K562 (cell line): ENCODE data around the gene KCNG3. TPM values are rescaled to one million over a fixed set of nuclear protein-coding genes. Genes with fewer than 3 reads are reported as not detected.

Experiments
- ATF7 ChIP-seq: fragments of 450-650 bp; IDR thresholded peaks from 2 replicates; pipeline ENCODE4 v1.7.1; 2014; ENCODE audit warnings: mild to moderate bottlenecking, moderate library complexity
- BRCA1 ChIP-seq, 2 experiments: fragments of 450-650 bp in 1 of 2; sonication (generic) in 1 of 2; formaldehyde crosslinking in 1 of 2; IDR thresholded peaks; 2 replicates each; pipeline versions ENCODE4 v1.5.0 to v1.6.1; 2017 to 2020; ENCODE audit warnings: mild to moderate bottlenecking in 1 of 2, missing genetic modification reagents in 1 of 2
- CREB1 ChIP-seq, 2 experiments: sonication (generic) in 1 of 2; formaldehyde crosslinking in 1 of 2; IDR thresholded peaks; 2 replicates each; pipeline versions ENCODE4 v1.6.1 to v1.8.0; 2012 to 2022; ENCODE audit warnings: inconsistent platforms in 1 of 2, mild to moderate bottlenecking in 1 of 2, missing genetic modification reagents in 1 of 2, moderate library complexity in 1 of 2
- EP300 ChIP-seq: IDR thresholded peaks from 2 replicates; pipeline ENCODE4 v1.6.1; 2012; ENCODE audit warnings: low read length, improper control_type of control experiment
- FOXA3 ChIP-seq, 2 experiments: fragments of 450-650 bp in 1 of 2; sonication (generic) in 1 of 2; formaldehyde crosslinking; IDR thresholded peaks in 1 of 2; conservative IDR thresholded peaks in 1 of 2; 2 replicates each; pipeline versions ENCODE4 v1.4.0 to v1.8.0; 2020 to 2022; ENCODE audit warnings: mild to moderate bottlenecking in 2 of 2, missing genetic modification reagents in 1 of 2
- GABPB2 ChIP-seq: fragments of 250-450 bp; sonication (Bioruptor Pico); conservative IDR thresholded peaks from 2 replicates; pipeline ENCODE4 v1.5.1; 2021; ENCODE audit warnings: mild to moderate bottlenecking
- HMBOX1 ChIP-seq: sonication (generic); IDR thresholded peaks from 2 replicates; pipeline ENCODE4 v1.6.1; 2016
- MCM7 ChIP-seq, 2 experiments: fragments of 450-650 bp; IDR thresholded peaks; 2 replicates each; pipeline ENCODE4 v1.6.1; 2016 to 2018
- MYC ChIP-seq, 2 experiments: fragments of 250-450 bp in 1 of 2; sonication (Bioruptor Pico) in 1 of 2; IDR thresholded peaks; 2 replicates each; pipeline versions ENCODE4 v1.5.1 to v1.6.1; 2012 to 2021; ENCODE audit warnings: low read depth in 2 of 2, borderline replicate concordance in 1 of 2, improper control_type of control experiment in 1 of 2, low read length in 1 of 2, mild to moderate bottlenecking in 1 of 2, moderate library complexity in 1 of 2
- PCBP1 ChIP-seq: fragments of 200-400 bp; formaldehyde crosslinking; IDR thresholded peaks from 2 replicates; pipeline ENCODE4 v1.6.1; 2018; ENCODE audit warnings: mild to moderate bottlenecking, low read depth, low read length; ENCODE audit not compliant: poor library complexity, severe bottlenecking
- SRSF9 ChIP-seq: fragments of 200-400 bp; formaldehyde crosslinking; IDR thresholded peaks from 2 replicates; pipeline ENCODE4 v1.6.1; 2017; ENCODE audit warnings: low read depth, low read length, borderline replicate concordance
- polyA plus RNA-seq, 8 experiments: library from polyadenylated mRNA; depleted of rRNA in 4 of 8; stranded (reverse) in 5 of 8; unstranded in 3 of 8; fragments of >200 nt; fragmentation: Nextera tagmentation in 2 of 8; fragmentation: Illumina TruSeq in 1 of 8; extraction: Ambion mirVana in 2 of 8; extraction: Trizol in 1 of 8; gene quantifications; 2 replicates each; pipeline versions ENCODE4 v1.2.1 to v1.2.3, GENCODE V29; 2011 to 2014; ENCODE audit warnings: inconsistent platforms in 1 of 8, missing spikeins in 1 of 8
- total RNA-seq, 7 experiments: library from RNA; depleted of rRNA in 6 of 7; stranded (reverse); fragments of >200 nt in 6 of 7; fragmentation: Illumina TruSeq in 2 of 7; extraction: Trizol in 2 of 7; gene quantifications; 2 replicates each; pipeline versions ENCODE4 v1.2.1 to v1.2.3, GENCODE V29; 2011 to 2021; ENCODE audit warnings: low replicate concordance in 1 of 7
- TF ChIP-seq, protein P1 (sequence below): fragments of 450-650 bp; formaldehyde crosslinking; IDR thresholded peaks from 2 replicates; pipeline ENCODE4 v1.4.0; 2020; ENCODE audit warnings: mild to moderate bottlenecking

The KCNG3 gene
- total and polyA plus RNA-seq, 9 of the 15 experiments (the other 6 are each of a cell fraction or from before 2014, with no cell fraction given) = not detected

GRCh38 chr2:42429352-42429751, 64.4 kb downstream of the KCNG3 start (continued):
- TF ChIP-seq HMBOX1 (no peak), EP300 (no peak), FOXA3 (CRISPR knock-in tag; conservative IDR thresholded peaks at IDR 0.05 in 1 of 2, IDR thresholded peaks at IDR 0.05 in 1 of 2) (no peak), PCBP1 (no peak), MYC (IDR thresholded peaks at IDR 0.05; ENCODE audit: low read depth, low read length) (no peak), MYC (CRISPR knock-in tag; IDR thresholded peaks at IDR 0.05; ENCODE audit: borderline replicate concordance, low read depth) (no peak), BRCA1 (IDR thresholded peaks at IDR 0.05) (no peak), BRCA1 (CRISPR knock-in tag; IDR thresholded peaks at IDR 0.05) (no peak), GABPB2 (CRISPR knock-in tag) (no peak), MCM7 (IDR thresholded peaks at IDR 0.05) (no peak), ATF7 (no peak), SRSF9 (no peak), CREB1 (IDR thresholded peaks at IDR 0.05) (no peak), CREB1 (CRISPR knock-in tag; IDR thresholded peaks at IDR 0.05) (no peak)
- TF ChIP-seq, protein P1, sequence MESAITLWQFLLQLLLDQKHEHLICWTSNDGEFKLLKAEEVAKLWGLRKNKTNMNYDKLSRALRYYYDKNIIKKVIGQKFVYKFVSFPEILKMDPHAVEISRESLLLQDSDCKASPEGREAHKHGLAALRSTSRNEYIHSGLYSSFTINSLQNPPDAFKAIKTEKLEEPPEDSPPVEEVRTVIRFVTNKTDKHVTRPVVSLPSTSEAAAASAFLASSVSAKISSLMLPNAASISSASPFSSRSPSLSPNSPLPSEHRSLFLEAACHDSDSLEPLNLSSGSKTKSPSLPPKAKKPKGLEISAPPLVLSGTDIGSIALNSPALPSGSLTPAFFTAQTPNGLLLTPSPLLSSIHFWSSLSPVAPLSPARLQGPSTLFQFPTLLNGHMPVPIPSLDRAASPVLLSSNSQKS (CRISPR knock-in tag) = no peak
